ENCODE data around the gene GLI3. TPM values are rescaled to one million over a fixed set of nuclear protein-coding genes. Genes with fewer than 3 reads are reported as not detected.

Gene GLI3
- total RNA-seq, 1 experiment from 2014 or later = 46.2 TPM

- TF ChIP-seq ARID4B (CRISPR knock-in tag; IDR thresholded peaks at IDR 0.05; ENCODE audit: borderline replicate concordance) (no peak), SMAD3 (CRISPR knock-in tag; IDR thresholded peaks at IDR 0.05; ENCODE audit: borderline replicate concordance) (no peak), GABPB1 (CRISPR knock-in tag; IDR thresholded peaks at IDR 0.05) (no peak), ZNF232 (CRISPR knock-in tag; IDR thresholded peaks at IDR 0.05) (no peak), ELF4 (CRISPR knock-in tag; IDR thresholded peaks at IDR 0.05; ENCODE audit: low read depth) (no peak), ZNF671 (CRISPR knock-in tag; IDR thresholded peaks at IDR 0.05) (no peak)
- TF ChIP-seq, protein P1, sequence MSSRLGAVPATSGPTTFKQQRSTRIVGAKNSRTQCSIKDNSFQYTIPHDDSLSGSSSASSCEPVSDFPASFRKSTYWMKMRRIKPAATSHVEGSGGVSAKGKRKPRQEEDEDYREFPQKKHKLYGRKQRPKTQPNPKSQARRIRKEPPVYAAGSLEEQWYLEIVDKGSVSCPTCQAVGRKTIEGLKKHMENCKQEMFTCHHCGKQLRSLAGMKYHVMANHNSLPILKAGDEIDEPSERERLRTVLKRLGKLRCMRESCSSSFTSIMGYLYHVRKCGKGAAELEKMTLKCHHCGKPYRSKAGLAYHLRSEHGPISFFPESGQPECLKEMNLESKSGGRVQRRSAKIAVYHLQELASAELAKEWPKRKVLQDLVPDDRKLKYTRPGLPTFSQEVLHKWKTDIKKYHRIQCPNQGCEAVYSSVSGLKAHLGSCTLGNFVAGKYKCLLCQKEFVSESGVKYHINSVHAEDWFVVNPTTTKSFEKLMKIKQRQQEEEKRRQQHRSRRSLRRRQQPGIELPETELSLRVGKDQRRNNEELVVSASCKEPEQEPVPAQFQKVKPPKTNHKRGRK (CRISPR knock-in tag; IDR thresholded peaks at IDR 0.05; ENCODE audit: borderline replicate concordance) = no peak
- TF ChIP-seq, protein P2, sequence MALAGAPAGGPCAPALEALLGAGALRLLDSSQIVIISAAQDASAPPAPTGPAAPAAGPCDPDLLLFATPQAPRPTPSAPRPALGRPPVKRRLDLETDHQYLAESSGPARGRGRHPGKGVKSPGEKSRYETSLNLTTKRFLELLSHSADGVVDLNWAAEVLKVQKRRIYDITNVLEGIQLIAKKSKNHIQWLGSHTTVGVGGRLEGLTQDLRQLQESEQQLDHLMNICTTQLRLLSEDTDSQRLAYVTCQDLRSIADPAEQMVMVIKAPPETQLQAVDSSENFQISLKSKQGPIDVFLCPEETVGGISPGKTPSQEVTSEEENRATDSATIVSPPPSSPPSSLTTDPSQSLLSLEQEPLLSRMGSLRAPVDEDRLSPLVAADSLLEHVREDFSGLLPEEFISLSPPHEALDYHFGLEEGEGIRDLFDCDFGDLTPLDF (CRISPR knock-in tag; IDR thresholded peaks at IDR 0.05) = no peak
- TF ChIP-seq, protein P3, sequence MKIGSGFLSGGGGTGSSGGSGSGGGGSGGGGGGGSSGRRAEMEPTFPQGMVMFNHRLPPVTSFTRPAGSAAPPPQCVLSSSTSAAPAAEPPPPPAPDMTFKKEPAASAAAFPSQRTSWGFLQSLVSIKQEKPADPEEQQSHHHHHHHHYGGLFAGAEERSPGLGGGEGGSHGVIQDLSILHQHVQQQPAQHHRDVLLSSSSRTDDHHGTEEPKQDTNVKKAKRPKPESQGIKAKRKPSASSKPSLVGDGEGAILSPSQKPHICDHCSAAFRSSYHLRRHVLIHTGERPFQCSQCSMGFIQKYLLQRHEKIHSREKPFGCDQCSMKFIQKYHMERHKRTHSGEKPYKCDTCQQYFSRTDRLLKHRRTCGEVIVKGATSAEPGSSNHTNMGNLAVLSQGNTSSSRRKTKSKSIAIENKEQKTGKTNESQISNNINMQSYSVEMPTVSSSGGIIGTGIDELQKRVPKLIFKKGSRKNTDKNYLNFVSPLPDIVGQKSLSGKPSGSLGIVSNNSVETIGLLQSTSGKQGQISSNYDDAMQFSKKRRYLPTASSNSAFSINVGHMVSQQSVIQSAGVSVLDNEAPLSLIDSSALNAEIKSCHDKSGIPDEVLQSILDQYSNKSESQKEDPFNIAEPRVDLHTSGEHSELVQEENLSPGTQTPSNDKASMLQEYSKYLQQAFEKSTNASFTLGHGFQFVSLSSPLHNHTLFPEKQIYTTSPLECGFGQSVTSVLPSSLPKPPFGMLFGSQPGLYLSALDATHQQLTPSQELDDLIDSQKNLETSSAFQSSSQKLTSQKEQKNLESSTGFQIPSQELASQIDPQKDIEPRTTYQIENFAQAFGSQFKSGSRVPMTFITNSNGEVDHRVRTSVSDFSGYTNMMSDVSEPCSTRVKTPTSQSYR (CRISPR knock-in tag; IDR thresholded peaks at IDR 0.05) = no peak
Measured at GRCh38 chr7:41984888-41985287, 252.1 kb downstream of the GLI3 start (continued).

GRCh38 chr7:41981046-41982040, 255.7 kb downstream of the GLI3 start:
- H3K27ac Mint-ChIP-seq = no peak overlapping the region

More at GRCh38 chr7:41981046-41982040, 255.7 kb downstream of the GLI3 start:
- peaks cover 8% of the 10 kb centered on the region for H3K36me3 Mint-ChIP-seq
- no peaks in the 10 kb centered on the region for H3K9me3 Mint-ChIP-seq
- POLR2A ChIA-PET = no interaction called here
- no peak for ATAC-seq
- no peak for TF ChIP-seq SP1 (CRISPR knock-in tag; conservative IDR thresholded peaks at IDR 0.05)
- TF ChIP-seq, protein P2 (CRISPR knock-in tag; IDR thresholded peaks at IDR 0.05) = no peak
- TF ChIP-seq PRDM15 (CRISPR knock-in tag; IDR thresholded peaks at IDR 0.05) = no peak
- no peak for TF ChIP-seq NFE2L1 (CRISPR knock-in tag; IDR thresholded peaks at IDR 0.05)
- TF ChIP-seq ELF4 (CRISPR knock-in tag; IDR thresholded peaks at IDR 0.05; ENCODE audit: low read depth) = no peak
- H3K4me1 Mint-ChIP-seq = peaks cover 14% of the 10 kb centered on the region
- no peak overlapping the region for H3K4me3 Mint-ChIP-seq
- H3K27me3 Mint-ChIP-seq (ENCODE audit: low read depth) = no peaks in the 10 kb centered on the region
- CTCF ChIA-PET = interaction anchor here (0.9 to 1.7 kb wide), 4 partner anchors 38 to 506 kb away, joined by 3 to 7 read pairs (median 5); no protein-coding TSS in a partner anchor
- DNase-seq (ENCODE audit: low spot score) = no peak

Measured in WTC11 (cell line).